GM21423 (cell line): ENCODE data around the gene RBMS3.

ENCODE experiments used
- ATAC-seq: cut with Tn5 transposase; IDR thresholded peaks from one replicate; pipeline ENCODE4 v1.9.1; 2021; ENCODE audit warnings: mild to moderate bottlenecking, moderate library complexity; ENCODE audit not compliant: unreplicated experiment

The RBMS3 gene

GRCh38 chr3:29852767-29853166 is 571.9 kb downstream of the RBMS3 start:
- no peak for ATAC-seq

DNA sequence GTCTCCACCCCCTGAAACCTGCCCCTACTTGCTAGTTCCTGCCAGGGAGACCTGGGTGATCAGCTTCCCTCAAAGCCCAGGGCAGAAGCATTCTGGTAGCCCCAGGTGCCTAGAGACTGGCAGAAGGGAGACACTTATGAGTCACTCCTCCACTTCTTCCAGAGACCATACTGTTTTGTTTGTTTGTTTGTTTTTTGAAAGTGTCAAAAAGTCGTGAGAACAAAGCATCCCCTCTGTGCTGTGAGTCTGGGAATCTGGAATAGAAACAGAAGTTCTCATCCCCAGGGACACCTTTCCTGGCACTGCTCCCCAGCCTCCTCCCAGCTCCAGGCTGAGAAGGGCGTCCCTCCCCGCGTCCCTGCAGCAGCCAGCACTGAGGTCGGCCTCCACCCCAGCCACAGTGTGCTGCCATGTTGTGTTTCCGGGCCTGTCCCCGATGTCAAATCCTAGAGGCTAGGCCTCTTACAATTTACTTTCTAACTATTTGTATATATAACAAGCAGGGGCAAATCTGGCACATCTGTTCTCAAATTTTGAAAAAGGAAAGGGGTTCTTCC is 573.0 kb downstream of the RBMS3 start:
- no peak for ATAC-seq

GRCh38 chr3:29854821-29855220 is 574.0 kb downstream of the RBMS3 start:
- ATAC-seq = no peak

- ATAC-seq = no peak
Observed at GRCh38 chr3:29859726-29860270, 578.9 kb downstream of the RBMS3 start.

DNA sequence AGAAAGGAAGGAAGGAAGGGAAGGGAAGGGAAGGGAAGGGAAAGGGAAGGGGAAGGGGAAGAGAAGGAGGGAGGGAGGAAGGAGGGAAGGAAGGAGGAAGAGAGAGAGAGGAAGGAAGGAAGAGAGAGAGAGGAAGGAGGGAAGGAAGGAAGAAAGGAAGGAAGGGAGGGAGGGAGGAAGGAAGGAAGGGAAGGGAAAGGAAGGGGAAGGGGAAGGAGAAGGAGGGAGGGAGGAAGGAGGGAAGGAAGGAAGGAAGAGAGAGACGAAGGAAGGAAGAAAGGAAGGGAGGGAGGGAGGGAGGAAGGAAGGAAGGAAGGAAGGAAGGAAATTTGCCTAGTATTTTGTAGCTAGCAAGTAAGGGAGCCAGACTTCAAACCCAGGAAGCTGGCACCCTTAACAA is 583.9 kb downstream of the RBMS3 start:
- no peak for ATAC-seq

- no peak for ATAC-seq
Observed at GRCh38 chr3:29868543-29869101, 587.8 kb downstream of the RBMS3 start.

DNA sequence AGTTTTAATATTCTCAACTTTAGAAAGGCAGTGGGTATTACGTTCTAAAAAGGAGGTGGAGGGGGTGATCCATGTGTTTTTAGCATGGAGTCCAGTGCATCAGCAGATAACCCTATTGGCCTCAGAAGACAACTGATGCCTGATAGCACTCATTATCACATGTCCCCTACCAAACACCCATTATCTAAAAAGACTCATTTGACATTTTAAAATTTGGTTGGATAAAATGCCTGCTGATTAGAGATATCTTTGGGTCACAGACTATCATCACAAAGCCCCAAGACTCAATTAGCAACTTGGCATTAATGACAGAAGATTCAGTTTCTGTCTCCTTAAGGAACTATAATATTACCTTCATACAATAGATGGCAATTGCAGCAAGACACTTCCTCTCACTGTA is 589.3 kb downstream of the RBMS3 start:
- ATAC-seq = no peak

GRCh38 chr3:29871087-29871486 is 590.2 kb downstream of the RBMS3 start:
- ATAC-seq = no peak

- ATAC-seq = no peak
Observed at GRCh38 chr3:29880809-29881208, 599.9 kb downstream of the RBMS3 start.

DNA sequence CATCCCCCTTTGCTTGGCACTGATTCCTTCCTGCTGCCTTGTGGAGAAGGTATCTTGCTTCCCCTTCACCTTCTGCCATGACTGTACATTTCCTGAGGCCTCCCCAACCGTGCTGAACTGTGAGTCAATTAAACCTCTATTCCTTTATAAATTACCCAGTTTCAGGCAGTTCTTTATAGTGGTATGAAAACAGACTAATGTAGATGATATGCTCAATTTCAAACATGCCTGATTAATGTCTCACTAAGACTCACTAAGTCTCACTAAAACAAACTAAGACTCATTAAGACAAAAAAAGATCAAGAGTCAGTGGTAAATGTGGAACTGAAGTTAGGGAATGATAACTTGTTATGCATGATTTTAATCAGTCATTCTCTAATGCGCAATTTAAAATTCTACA is 606.6 kb downstream of the RBMS3 start:
- ATAC-seq = no peak

DNA sequence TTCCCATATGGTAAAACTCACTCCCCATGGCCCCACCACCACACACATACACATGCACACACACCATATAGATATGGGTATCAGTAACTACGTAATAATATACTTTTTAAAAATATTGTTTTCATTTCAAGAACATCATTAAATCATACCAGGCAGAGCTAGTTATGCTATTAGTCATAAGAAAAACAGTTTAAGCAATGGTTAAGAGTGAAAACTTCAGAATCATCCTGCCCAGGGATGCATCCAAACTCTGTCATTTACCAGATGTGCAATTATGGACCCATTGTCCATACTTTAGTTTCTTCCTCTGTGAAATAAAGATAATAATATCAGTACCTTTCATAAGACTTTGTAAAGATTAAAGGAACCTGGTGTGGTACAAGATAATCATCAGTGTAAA is 608.3 kb downstream of the RBMS3 start:
- no peak for ATAC-seq

DNA sequence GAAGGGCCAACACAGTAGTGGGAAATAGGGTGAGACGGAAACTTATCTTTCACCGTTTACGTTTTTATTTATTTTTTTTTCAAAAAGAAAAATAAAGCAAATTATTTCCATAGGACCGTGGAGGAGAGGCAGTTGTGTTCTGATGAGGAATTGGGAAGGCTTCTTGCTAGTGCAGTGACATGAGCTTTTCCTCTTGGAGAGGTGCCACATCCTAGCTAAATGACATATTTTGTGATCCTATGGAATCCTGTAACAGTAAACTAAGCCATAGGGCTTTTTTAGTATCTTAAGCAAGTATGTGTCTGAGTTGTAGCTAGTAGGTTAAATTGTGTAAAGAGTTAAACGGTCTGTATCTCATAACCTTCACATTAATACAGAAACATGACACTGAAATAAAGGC is 609.9 kb downstream of the RBMS3 start:
- no peak for ATAC-seq

- ATAC-seq = no peak
Observed at GRCh38 chr3:29892976-29893554, 612.2 kb downstream of the RBMS3 start.

GRCh38 chr3:29896856-29897255 is 616.0 kb downstream of the RBMS3 start:
- ATAC-seq = no peak

DNA sequence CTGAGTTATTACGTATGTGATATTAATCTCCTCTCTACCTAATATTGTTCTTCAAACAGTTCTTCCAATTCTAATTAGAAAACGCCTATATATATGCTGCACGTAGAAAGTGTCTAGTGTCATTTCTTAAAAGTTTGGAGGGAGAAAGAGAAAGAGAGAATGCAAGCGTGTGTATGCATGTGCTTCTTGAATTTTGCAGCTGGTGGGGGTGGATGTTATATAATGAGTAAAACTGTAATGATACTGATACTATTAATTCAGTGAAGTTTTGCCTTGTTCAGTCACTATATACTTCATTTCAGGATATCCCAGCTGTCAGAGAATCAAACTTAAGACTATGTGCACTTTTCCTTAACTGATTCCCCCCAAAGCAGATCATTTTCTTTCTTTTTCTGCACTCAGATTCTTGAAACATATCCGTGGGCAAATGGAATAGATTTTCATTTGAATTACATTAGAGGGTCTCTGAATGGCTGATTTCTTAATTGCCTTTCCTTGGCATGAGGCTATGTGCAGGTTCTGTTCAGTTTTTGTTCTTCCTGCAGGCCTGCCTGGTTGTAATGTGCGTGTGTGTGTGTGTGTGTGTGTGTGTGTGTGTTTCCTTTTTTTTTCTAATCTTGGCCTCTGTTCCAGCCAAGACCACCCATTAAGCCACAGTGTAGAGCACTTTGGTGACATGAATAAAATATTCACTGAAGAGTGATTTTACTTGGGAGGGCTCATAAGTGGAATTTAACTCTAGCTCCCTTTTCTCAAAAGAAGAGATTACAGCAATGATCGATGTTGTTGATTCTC is 617.5 kb downstream of the RBMS3 start:
- ATAC-seq = no peak

DNA sequence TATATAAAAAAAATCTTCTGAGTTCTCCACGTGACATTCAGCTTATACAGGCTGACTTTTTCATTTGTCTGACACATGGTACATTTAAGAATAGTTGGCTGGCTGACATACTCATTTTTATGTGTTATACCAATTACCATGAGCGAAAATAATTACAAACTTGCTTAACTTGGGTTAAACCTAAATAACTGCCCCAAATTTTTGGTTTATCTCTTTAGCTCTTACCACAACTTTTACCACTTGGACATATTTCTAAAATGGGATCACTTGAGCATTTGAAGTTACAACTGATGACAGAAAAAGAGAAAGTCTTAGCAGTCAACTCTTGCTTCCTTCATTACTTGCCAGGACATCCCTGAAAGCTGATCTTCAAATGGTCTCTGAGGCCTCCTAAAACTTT is 618.1 kb downstream of the RBMS3 start:
- ATAC-seq = no peak

DNA sequence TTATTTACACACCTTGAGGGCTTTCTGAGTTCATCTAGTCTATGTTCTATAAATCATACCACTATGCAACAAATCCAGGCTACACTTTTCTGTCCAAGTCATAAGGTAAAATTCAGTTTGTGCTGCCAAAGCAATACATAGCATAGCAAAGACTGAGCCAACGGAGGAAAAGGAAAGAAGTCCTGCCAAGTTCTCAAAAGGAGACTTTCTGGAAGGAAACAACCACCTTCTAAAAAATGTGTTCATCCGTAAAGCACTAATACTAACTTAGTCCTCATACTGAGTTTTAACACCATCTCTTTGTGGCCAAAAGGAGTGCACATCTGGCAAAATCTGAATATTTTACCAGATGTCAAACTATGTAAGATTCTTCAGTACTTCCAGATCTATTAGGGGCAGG is 620.2 kb downstream of the RBMS3 start:
- ATAC-seq = no peak

DNA sequence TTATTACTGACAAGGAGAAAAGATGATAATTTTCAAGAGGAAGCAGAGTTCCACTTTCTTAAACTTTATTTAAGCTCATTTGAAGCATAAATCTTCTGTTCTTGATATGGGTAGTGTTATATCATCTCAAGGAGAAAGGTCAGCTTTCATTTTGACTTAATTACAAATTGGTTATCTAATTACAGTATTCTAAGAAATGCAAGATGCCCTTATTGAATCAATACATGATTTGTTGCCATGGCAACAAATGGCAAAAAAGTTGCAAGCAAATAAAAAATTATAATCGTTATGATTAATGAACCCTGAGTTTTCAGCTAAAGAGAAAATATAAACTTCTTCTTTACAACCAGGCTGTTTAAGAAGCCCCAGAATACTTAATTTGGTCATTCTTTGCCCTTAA is 622.7 kb downstream of the RBMS3 start:
- ATAC-seq = no peak

DNA sequence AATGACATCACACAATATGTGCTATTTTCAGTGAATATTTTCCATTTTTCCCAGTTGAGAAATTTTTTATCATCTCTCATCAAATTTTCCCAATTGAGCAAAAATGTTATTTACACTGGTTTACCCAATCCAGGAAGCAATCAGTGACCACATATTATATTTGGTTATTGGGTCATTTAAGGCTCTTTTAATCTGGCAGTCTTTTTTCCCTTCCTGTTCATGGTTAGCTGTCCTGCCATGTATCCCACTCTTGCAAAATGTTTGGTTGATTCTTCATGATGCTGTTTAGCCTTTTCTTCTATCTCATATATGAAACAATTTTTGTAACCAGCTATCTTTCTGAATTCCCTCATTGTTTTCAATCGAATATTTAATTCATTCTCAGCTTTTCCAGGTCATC is 626.0 kb downstream of the RBMS3 start:
- no peak for ATAC-seq

- ATAC-seq = no peak
Observed at GRCh38 chr3:29912600-29913288, 631.9 kb downstream of the RBMS3 start.

- ATAC-seq = no peak
Observed at GRCh38 chr3:29914861-29915524, 634.1 kb downstream of the RBMS3 start.
